HEK293 (cell line): Measurements from ENCODE around the gene SMIM38.

Experiments
- CTCF ChIA-PET: fragments of 350-600 bp; formaldehyde crosslinking; extraction: SDS; loops from one replicate; lab custom pipeline; 2021; ENCODE audit warnings: antibody characterized with exemption; lab: Yijun Ruan, JAX
- POLR2A ChIA-PET: fragments of 300-600 bp; formaldehyde crosslinking; extraction: SDS; loops from one replicate; lab custom pipeline; 2020; ENCODE audit warnings: antibody characterized with exemption, inconsistent platforms; lab: Yijun Ruan, JAX
- H3K27ac ChIP-seq: fragments of 200-500 bp; sonication (Bioruptor generic); 2 replicates; pipeline ENCODE4 v1.5.1; 2014; ENCODE audit warnings: low read depth, low read length, control low read depth, inconsistent platforms; ENCODE audit errors: extremely low read depth
- H3K36me3 ChIP-seq, 2 experiments: fragments of 200-500 bp in 1 of 2; sonication (Bioruptor generic) in 1 of 2; 1 replicate in 1 of 2; 2 replicates in 1 of 2; pipeline ENCODE4 v1.5.1; 2014 to 2017; ENCODE audit warnings: inconsistent platforms in 2 of 2, low read length in 2 of 2; ENCODE audit not compliant: control insufficient read depth in 2 of 2, insufficient read depth in 1 of 2
- H3K4me1 ChIP-seq: fragments of 200-500 bp; sonication (Bioruptor generic); 2 replicates; pipeline ENCODE4 v1.5.1; 2014; ENCODE audit warnings: mild to moderate bottlenecking, low read length, inconsistent platforms; ENCODE audit not compliant: control insufficient read depth, insufficient read depth
- H3K4me3 ChIP-seq: 2 replicates; pipeline ENCODE4 v1.5.1; 2011; ENCODE audit warnings: low read depth, mild to moderate bottlenecking, control low read depth, low read length, moderate library complexity
- H3K9me3 ChIP-seq: fragments of 200-500 bp; sonication (Bioruptor generic); 2 replicates; pipeline ENCODE4 v1.5.1; 2014; ENCODE audit warnings: low read depth, low read length, inconsistent platforms; ENCODE audit not compliant: control insufficient read depth, insufficient read depth
- EGR2 ChIP-seq: fragments of 450-650 bp; formaldehyde crosslinking; IDR thresholded peaks from 2 replicates; pipeline ENCODE4 v1.5.1; 2016; ENCODE audit warnings: low read depth, missing biosample characterization, missing genetic modification characterization
- PRDM4 ChIP-seq: fragments of 450-650 bp; formaldehyde crosslinking; IDR thresholded peaks from 2 replicates; pipeline ENCODE4 v1.5.1; 2017; ENCODE audit warnings: missing biosample characterization, missing genetic modification characterization
- SCRT1 ChIP-seq: fragments of 450-650 bp; formaldehyde crosslinking; IDR thresholded peaks from 2 replicates; pipeline ENCODE4 v1.5.1; 2016; ENCODE audit warnings: missing biosample characterization, missing genetic modification characterization, borderline replicate concordance
- TCF7L2 ChIP-seq: IDR thresholded peaks from 2 replicates; pipeline ENCODE4 v1.6.1; 2011; ENCODE audit warnings: low read depth, mild to moderate bottlenecking, inconsistent platforms, low read length, moderate library complexity, borderline replicate concordance
- ZBTB20 ChIP-seq: fragments of 450-650 bp; formaldehyde crosslinking; IDR thresholded peaks from 2 replicates; pipeline ENCODE4 v1.5.1; 2016; ENCODE audit warnings: missing biosample characterization, missing genetic modification characterization
- ZFP3 ChIP-seq: fragments of 450-650 bp; formaldehyde crosslinking; IDR thresholded peaks from 2 replicates; pipeline ENCODE4 v1.5.1; 2016; ENCODE audit warnings: low read depth, missing biosample characterization, missing genetic modification characterization
- ZNF132 ChIP-seq: fragments of 450-650 bp; formaldehyde crosslinking; IDR thresholded peaks from 2 replicates; pipeline ENCODE4 v1.5.1; 2017; ENCODE audit warnings: missing biosample characterization, missing genetic modification characterization, borderline replicate concordance
- ZNF157 ChIP-seq: fragments of 450-650 bp; formaldehyde crosslinking; IDR thresholded peaks from 2 replicates; pipeline ENCODE4 v1.5.1; 2016; ENCODE audit warnings: missing biosample characterization, missing genetic modification characterization
- ZNF16 ChIP-seq: fragments of 450-650 bp; formaldehyde crosslinking; IDR thresholded peaks from 2 replicates; pipeline ENCODE4 v1.5.1; 2016; ENCODE audit warnings: low read depth, missing biosample characterization, missing genetic modification characterization
- ZNF558 ChIP-seq: fragments of 450-650 bp; formaldehyde crosslinking; IDR thresholded peaks from 2 replicates; pipeline ENCODE4 v1.5.1; 2016; ENCODE audit warnings: missing biosample characterization, missing genetic modification characterization
- ZNF580 ChIP-seq: fragments of 450-650 bp; formaldehyde crosslinking; IDR thresholded peaks from 2 replicates; pipeline ENCODE4 v1.5.1; 2016; ENCODE audit warnings: missing biosample characterization, missing genetic modification characterization
- ZNF645 ChIP-seq: fragments of 450-650 bp; formaldehyde crosslinking; IDR thresholded peaks from 2 replicates; pipeline ENCODE4; 2016; ENCODE audit warnings: missing biosample characterization, missing genetic modification characterization
- ZNF701 ChIP-seq: fragments of 450-650 bp; formaldehyde crosslinking; IDR thresholded peaks from 2 replicates; pipeline ENCODE4 v1.5.1; 2016; ENCODE audit warnings: missing biosample characterization, missing genetic modification characterization
- ZNF704 ChIP-seq: fragments of 450-650 bp; formaldehyde crosslinking; IDR thresholded peaks from 2 replicates; pipeline ENCODE4 v1.5.1; 2016; ENCODE audit warnings: missing biosample characterization, missing genetic modification characterization
- ZNF747 ChIP-seq: fragments of 450-650 bp; formaldehyde crosslinking; IDR thresholded peaks from 2 replicates; pipeline ENCODE4 v1.5.1; 2016; ENCODE audit warnings: missing biosample characterization, missing genetic modification characterization
- ZNF76 ChIP-seq: fragments of 450-650 bp; formaldehyde crosslinking; IDR thresholded peaks from 2 replicates; pipeline ENCODE4; 2016; ENCODE audit warnings: low read depth, missing biosample characterization, missing genetic modification characterization, borderline replicate concordance
- ZSCAN23 ChIP-seq: fragments of 450-650 bp; formaldehyde crosslinking; IDR thresholded peaks from 2 replicates; pipeline ENCODE4 v1.5.1; 2016; ENCODE audit warnings: missing biosample characterization, missing genetic modification characterization
- ZSCAN30 ChIP-seq: fragments of 450-650 bp; IDR thresholded peaks from 2 replicates; pipeline ENCODE4 v1.5.1; 2018; ENCODE audit warnings: missing biosample characterization, mild to moderate bottlenecking, missing genetic modification characterization, moderate library complexity
- ZXDB ChIP-seq: fragments of 450-650 bp; formaldehyde crosslinking; IDR thresholded peaks from 2 replicates; pipeline ENCODE4 v1.5.1; 2016; ENCODE audit warnings: missing biosample characterization, missing genetic modification characterization
- TF ChIP-seq, protein P1 (sequence below): fragments of 450-650 bp; formaldehyde crosslinking; IDR thresholded peaks from 2 replicates; pipeline ENCODE4 v1.5.1; 2016; ENCODE audit warnings: missing biosample characterization, missing genetic modification characterization, low read depth
- TF ChIP-seq, protein P2 (sequence below): fragments of 450-650 bp; formaldehyde crosslinking; IDR thresholded peaks from 2 replicates; pipeline ENCODE4 v1.5.1; 2016; ENCODE audit warnings: missing biosample characterization, missing genetic modification characterization

Gene SMIM38

DNA sequence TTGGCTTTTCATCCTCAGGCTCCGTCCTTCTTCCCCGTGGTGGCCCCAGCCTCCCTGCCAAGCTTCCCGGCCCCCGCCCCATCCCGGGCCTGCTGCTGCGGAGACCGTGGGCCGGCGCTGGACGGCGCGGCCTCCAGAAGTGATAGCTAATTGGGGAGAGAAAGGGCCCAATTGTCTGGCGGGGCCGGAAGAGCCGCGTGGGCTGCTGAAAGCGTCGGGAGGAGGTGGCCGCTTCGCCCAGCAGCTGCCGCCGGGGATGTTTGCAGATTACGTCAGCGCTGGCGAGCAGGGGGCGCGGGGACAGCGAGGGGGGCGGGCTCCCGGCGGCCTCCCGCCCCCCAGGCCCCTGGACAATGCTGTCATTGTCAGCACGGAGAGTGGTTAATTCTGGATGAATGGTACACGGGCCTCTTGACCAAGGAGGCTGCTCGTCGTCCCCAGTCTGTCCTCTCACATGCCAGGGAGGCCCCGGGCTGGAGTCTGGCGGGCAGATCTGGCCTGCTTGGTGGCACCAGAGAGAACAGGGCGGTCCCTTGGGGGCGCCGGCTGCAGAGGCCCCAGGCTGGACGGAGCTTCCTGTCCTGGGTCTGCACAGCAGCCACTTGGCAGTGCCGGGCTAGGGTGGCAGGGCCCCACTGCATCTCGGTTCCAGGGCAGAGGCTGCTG is 1.6 kb downstream of the SMIM38 start (continued):
- no peak for TF ChIP-seq ZSCAN23 (tag by site-specific recombination)
- TF ChIP-seq, all 188 proteins: peak for 0

GRCh38 chr11:69157822-69158231 is 2.1 kb downstream of the SMIM38 start:
- Histone ChIP-seq H3K27ac (no peak overlapping the region), H3K9me3 (no peaks in the 10 kb centered on the region), H3K4me1 (no peaks in the 10 kb centered on the region), H3K4me3 (no peak overlapping the region), H3K36me3 (no peaks in the 10 kb centered on the region)
- CTCF ChIA-PET = interaction anchor here (2.2 kb wide), 1 partner anchor 26 kb away, joined by 9 read pairs; no protein-coding TSS in a partner anchor
- no peak for TF ChIP-seq ZNF16
- TF ChIP-seq ZNF580 (tag by site-specific recombination) = no peak
- TF ChIP-seq EGR2 (tag by site-specific recombination) = no peak
- no peak for TF ChIP-seq ZNF76
- TF ChIP-seq TCF7L2 = no peak
- no peak for TF ChIP-seq ZNF747 (tag by site-specific recombination)
- no peak for TF ChIP-seq ZFP3
- no peak for TF ChIP-seq ZNF157 (tag by site-specific recombination)
- POLR2A ChIA-PET = interaction anchor here (1.3 kb wide), 1 partner anchor 9 kb away, joined by 6 read pairs; no protein-coding TSS in a partner anchor

DNA sequence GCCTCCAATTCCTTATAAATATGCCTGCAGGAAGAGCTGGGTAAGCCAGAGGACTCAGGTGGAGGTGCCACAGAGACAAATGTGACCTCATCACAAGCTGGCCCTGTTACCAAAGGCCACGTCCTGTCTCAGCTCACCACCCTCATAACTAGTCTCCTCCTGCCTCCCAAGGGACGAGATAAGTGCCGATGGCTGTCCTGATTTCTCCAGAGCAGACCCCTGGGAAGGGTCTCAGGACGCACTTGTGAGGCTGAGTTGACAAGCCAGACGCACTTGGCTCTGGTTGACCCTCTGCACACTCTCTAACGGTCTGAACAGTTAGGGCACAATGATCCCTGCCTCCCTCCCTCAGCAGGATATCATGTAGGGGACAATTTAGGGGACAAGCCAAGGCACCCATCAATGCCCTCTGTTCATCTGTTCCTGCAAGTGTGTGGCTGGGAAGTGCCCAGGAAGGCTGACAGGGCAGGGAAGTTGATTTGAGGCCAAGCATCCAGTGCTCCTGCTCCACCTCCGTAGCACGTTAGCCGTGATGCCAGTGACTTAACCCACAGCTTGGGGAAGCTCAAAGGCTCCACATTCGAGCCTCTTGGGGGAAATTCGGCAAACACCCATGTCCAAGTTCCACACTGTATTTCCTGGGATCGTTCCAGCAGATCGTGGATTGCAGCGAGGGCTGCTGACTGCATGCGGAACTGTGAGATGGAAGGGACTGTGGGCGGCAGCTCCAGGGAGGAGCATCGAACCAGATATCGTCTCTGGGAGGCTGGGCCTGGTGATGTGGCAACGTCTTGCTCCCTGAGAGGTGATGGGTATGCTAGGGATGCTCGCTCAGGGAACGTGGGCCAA is 2.8 kb downstream of the SMIM38 start:
- ChIA-PET CTCF (interaction anchor here (2.2 kb wide), 1 partner anchor 27 kb away, joined by 9 read pairs; no protein-coding TSS in a partner anchor), POLR2A (interaction anchor here (0.7 kb wide), 1 partner anchor 17 kb away, joined by 4 read pairs; no protein-coding TSS in a partner anchor)
- H3K4me3 ChIP-seq = no peak overlapping the region
- no peak overlapping the region for H3K27ac ChIP-seq
- no peaks in the 10 kb centered on the region for H3K36me3 ChIP-seq
- no peaks in the 10 kb centered on the region for H3K9me3 ChIP-seq
- no peaks in the 10 kb centered on the region for H3K4me1 ChIP-seq
- TF ChIP-seq, protein P1, sequence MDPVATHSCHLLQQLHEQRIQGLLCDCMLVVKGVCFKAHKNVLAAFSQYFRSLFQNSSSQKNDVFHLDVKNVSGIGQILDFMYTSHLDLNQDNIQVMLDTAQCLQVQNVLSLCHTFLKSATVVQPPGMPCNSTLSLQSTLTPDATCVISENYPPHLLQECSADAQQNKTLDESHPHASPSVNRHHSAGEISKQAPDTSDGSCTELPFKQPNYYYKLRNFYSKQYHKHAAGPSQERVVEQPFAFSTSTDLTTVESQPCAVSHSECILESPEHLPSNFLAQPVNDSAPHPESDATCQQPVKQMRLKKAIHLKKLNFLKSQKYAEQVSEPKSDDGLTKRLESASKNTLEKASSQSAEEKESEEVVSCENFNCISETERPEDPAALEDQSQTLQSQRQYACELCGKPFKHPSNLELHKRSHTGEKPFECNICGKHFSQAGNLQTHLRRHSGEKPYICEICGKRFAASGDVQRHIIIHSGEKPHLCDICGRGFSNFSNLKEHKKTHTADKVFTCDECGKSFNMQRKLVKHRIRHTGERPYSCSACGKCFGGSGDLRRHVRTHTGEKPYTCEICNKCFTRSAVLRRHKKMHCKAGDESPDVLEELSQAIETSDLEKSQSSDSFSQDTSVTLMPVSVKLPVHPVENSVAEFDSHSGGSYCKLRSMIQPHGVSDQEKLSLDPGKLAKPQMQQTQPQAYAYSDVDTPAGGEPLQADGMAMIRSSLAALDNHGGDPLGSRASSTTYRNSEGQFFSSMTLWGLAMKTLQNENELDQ (tag by site-specific recombination) = no peak
- TF ChIP-seq ZNF645 (no peak), PRDM4 (tag by site-specific recombination) (no peak), ZSCAN30 (tag by site-specific recombination) (no peak), ZNF558 (no peak), ZNF132 (no peak), ZNF701 (tag by site-specific recombination) (no peak), ZXDB (tag by site-specific recombination) (no peak), ZSCAN23 (tag by site-specific recombination) (no peak), ZNF704 (tag by site-specific recombination) (no peak), ZBTB20 (tag by site-specific recombination) (no peak), SCRT1 (no peak)
- TF ChIP-seq, protein P2, sequence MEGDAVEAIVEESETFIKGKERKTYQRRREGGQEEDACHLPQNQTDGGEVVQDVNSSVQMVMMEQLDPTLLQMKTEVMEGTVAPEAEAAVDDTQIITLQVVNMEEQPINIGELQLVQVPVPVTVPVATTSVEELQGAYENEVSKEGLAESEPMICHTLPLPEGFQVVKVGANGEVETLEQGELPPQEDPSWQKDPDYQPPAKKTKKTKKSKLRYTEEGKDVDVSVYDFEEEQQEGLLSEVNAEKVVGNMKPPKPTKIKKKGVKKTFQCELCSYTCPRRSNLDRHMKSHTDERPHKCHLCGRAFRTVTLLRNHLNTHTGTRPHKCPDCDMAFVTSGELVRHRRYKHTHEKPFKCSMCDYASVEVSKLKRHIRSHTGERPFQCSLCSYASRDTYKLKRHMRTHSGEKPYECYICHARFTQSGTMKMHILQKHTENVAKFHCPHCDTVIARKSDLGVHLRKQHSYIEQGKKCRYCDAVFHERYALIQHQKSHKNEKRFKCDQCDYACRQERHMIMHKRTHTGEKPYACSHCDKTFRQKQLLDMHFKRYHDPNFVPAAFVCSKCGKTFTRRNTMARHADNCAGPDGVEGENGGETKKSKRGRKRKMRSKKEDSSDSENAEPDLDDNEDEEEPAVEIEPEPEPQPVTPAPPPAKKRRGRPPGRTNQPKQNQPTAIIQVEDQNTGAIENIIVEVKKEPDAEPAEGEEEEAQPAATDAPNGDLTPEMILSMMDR (tag by site-specific recombination) = no peak
